Stimulated activated naive CD8-positive, alpha-beta T cell treated with anti-CD3 and anti-CD28 coated beads, Interleukin-15, amount 100 ng/mL, for 72 hours (primary cell): ENCODE data around the gene SUCLG2.

ENCODE experiments used
- ATAC-seq: fragments of 150-1000 bp; cut with Tn5 transposase; 2 replicates; pipeline ENCODE4 v1.10.0; 2021; ENCODE audit warnings: mild to moderate bottlenecking, moderate library complexity
- DNase-seq, 2 donors: peaks; one replicate each; pipeline ENCODE4 v3.0.0; 2021 to 2022
- H3K27ac Mint-ChIP-seq, 2 donors: one replicate each; pipeline ENCODE4 v1.8.0; 2022; ENCODE audit warnings: mild to moderate bottlenecking in 2 of 2, mixed read lengths in 2 of 2, moderate library complexity in 2 of 2
- H3K27me3 Mint-ChIP-seq: one replicate; pipeline ENCODE4 v1.8.0; 2022; ENCODE audit warnings: mixed read lengths
- H3K4me1 Mint-ChIP-seq: one replicate; pipeline ENCODE4 v1.8.0; 2022; ENCODE audit warnings: mild to moderate bottlenecking, mixed read lengths
- H3K4me3 Mint-ChIP-seq, 2 donors: one replicate each; pipeline ENCODE4 v1.8.0; 2022; ENCODE audit warnings: mild to moderate bottlenecking in 2 of 2, mixed read lengths in 2 of 2, moderate library complexity in 1 of 2
- H3K9me3 Mint-ChIP-seq, 2 donors: one replicate each; pipeline ENCODE4 v1.8.0; 2022; ENCODE audit warnings: mixed read lengths in 2 of 2

Gene SUCLG2

DNA sequence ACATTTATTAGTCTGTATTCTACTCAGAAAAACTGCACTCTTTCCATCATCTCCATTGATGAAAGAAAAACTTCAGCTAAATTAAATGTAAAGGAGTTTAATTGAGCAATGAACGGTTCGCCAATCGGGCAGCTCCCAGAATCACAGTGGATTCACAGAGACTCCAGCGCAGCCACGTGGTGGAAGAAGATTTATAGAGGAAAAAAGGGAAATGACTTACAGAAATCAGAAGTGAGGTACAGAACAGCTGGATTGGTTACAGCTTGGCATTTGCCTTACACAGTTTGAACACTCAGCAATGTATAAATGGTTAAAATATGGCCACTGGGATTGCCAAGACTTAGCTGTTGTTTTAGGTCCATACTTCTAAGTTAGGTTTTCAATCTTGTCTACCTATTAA is 2.8 kb upstream of the SUCLG2 start:
- no peaks in the 10 kb centered on the region for H3K27me3 Mint-ChIP-seq
- DNase-seq (no peak), ATAC-seq (no peak)
- peaks cover 43% of the 10 kb centered on the region for H3K4me1 Mint-ChIP-seq
- peaks cover 13 to 19% of the 10 kb centered on the region in 2 donors for H3K9me3 Mint-ChIP-seq
- no peak overlapping the region for H3K27ac Mint-ChIP-seq
- H3K4me3 Mint-ChIP-seq: no peak overlapping the region

DNA sequence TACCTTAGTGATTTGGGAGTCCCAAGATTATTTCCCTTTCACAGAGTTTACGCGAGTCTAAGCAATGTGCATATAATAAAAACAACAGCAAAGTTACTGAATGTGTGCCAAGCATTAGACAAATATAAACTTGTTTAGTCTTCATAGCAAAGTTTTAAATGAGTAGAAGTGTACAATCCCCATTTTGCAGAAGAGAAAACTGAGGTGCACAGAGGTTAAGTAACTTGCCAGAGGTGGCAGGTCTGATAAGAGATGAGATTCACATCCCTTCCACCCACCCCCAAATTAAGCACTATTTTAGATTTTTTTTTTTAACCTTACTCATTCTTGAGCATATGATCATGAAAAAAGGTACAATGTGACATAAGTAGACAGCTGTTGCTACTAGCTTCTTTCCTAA is 2.2 kb upstream of the SUCLG2 start:
- ATAC-seq: no peak
- peaks cover 46% of the 10 kb centered on the region for H3K4me1 Mint-ChIP-seq
- H3K27ac Mint-ChIP-seq: no peak overlapping the region

DNA sequence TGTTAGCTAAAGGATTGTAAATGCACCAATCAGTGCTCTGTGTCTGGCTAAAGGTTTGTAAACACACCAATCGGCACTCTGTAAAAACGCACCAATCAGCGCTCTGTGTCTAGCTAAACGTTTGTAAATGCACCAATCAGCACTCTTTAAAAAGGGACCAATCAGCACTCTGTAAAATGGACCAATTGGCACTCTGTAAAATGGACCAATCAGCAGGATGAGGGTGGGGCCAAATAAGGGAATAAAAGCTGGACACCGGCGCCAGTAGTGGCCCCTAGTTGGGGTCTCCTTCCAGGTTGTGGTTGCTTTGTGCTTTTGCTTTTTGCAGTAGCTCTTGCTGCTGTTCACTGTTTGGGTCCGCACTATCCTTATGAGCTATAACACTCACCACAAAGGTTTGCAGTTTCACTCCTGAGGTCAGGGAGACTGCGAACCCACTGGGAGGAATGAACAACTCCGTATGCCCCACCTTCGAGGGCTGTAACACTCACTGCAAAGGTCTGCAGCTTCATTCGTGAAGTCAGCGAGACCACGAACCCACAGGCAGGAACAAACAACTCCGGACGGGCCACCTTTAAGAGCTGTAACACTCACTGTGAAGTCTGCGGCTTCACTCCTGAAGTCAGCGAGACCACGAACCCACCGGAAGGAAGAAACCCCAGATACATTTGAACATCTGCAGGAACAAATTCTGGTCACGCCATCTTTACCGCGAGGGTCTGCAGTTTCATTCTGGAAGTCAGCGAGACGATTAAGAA is 1.1 kb upstream of the SUCLG2 start:
- Mint-ChIP-seq H3K4me1 (peaks cover 51% of the 10 kb centered on the region), H3K9me3 (peaks cover 13 to 19% of the 10 kb centered on the region in 2 donors), H3K27me3 (no peaks in the 10 kb centered on the region), H3K4me3 (peak overlapping the region; percentile 80 to 84), H3K27ac (peak overlapping the region; percentile 94 to 97)
- DNase-seq (peak; percentile 79 to 91), ATAC-seq (peak; percentile 91)

More for the DNA sequence above, 2.2 kb upstream of the SUCLG2 start:
- DNase-seq: no peak
- Mint-ChIP-seq H3K9me3 (peaks cover 13 to 19% of the 10 kb centered on the region in 2 donors), H3K4me3 (no peak overlapping the region), H3K27me3 (no peaks in the 10 kb centered on the region)

GRCh38 chr3:67654844-67655177 is 399 bp upstream of the SUCLG2 start:
- peak overlapping the region; percentile 94 to 97 for H3K27ac Mint-ChIP-seq
- no peak for ATAC-seq
- peaks cover 57% of the 10 kb centered on the region for H3K4me1 Mint-ChIP-seq
- no peaks in the 10 kb centered on the region for H3K27me3 Mint-ChIP-seq
- H3K9me3 Mint-ChIP-seq: peaks cover 13 to 19% of the 10 kb centered on the region in 2 donors
- DNase-seq: no peak
- H3K4me3 Mint-ChIP-seq: peak overlapping the region; percentile 80 to 84

DNA sequence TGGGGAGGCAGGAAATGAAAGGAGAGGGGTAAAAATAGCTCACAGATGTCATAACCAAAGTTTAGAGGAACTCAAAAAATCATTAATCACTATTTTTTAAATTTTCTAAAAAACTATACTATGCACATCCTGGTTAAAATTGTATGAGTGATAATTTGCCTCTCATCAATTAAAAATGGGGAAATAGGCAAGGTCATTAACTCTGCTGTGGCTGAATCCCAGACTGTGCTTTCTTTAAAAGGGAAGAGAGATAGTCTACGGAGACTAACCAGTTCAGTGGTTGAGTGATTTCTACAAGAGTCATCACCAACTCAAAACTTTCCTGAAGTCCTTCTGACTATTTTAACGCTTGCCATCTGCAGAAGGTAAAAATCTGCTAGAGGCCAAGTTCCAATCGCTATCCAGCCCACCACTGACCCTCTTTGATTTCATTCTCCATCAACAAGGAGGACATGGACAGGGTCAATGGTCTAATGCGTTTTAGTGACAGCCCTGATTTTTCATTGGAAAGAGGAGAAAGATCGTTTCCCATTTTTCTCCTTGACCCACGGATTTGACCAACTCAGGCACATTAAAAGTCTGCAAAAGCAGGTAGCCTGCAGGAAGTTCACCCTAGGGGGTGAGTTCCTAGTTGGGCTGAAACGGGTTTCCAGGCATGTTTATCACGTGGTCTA is 850 bp downstream of the SUCLG2 start:
- DNase-seq (no peak), ATAC-seq (no peak)
- peaks cover 63% of the 10 kb centered on the region for H3K4me1 Mint-ChIP-seq
- H3K27ac Mint-ChIP-seq: peak overlapping the region; percentile 64 to 94
- peak overlapping the region; percentile 80 to 84 for H3K4me3 Mint-ChIP-seq
- H3K27me3 Mint-ChIP-seq: no peaks in the 10 kb centered on the region
- peaks cover 13 to 19% of the 10 kb centered on the region in 2 donors for H3K9me3 Mint-ChIP-seq

DNA sequence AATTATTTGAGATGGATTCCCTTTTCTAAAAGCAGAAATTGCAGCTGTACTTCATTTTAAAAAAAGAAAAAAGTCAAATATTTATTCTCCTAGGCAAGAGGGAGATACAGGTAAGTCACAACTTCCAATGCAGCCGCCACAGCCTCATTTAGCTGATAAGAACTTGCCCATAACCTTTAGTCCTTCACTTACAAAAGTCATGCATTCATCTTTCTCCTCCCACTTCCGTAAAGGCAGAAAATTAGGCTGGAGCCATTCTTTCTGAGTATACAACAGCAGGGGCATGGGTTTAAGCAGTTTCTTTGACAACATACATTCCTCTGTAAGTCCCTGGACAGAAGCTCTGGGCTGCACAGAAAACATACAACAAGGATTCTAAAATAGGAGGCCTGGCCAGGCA is 4.3 kb downstream of the SUCLG2 start:
- no peak for DNase-seq

DNA sequence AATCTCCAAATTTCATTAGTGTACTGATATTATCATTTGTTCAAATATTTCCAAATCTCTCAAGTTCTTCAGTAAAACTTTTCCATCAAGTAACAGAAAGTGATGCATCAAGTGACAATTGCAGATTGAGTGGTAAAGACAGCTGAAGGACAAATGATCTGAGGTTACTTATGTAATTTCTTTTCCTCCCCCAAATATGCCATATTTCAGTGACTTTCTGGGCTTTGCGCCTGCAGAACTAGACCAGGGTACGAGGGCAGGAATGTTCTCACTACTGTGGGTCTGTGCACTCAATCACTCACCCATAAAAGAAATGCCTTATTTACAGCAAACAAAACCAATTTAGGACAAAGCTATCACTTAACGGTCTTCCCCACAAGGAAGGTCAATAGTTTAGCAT is 4.7 kb downstream of the SUCLG2 start:
- DNase-seq: no peak
- Mint-ChIP-seq H3K27me3 (no peaks in the 10 kb centered on the region), H3K27ac (no peak overlapping the region), H3K4me3 (no peak overlapping the region), H3K4me1 (peaks cover 57% of the 10 kb centered on the region), H3K9me3 (no peaks in the 10 kb centered on the region)
- no peak for ATAC-seq

More for the DNA sequence above, 4.3 kb downstream of the SUCLG2 start:
- Mint-ChIP-seq H3K4me3 (no peak overlapping the region), H3K9me3 (no peaks in the 10 kb centered on the region), H3K27me3 (no peaks in the 10 kb centered on the region), H3K4me1 (peaks cover 57% of the 10 kb centered on the region), H3K27ac (no peak overlapping the region)
- no peak for ATAC-seq

- Mint-ChIP-seq H3K4me1 (peaks cover 66% of the 10 kb centered on the region), H3K27me3 (no peaks in the 10 kb centered on the region), H3K27ac (no peak overlapping the region), H3K9me3 (no peaks in the 10 kb centered on the region), H3K4me3 (no peak overlapping the region)
- DNase-seq: no peak
- no peak for ATAC-seq
These were observed 5.7 kb downstream of the SUCLG2 start for GRCh38 chr3:67648701-67649100.

DNA sequence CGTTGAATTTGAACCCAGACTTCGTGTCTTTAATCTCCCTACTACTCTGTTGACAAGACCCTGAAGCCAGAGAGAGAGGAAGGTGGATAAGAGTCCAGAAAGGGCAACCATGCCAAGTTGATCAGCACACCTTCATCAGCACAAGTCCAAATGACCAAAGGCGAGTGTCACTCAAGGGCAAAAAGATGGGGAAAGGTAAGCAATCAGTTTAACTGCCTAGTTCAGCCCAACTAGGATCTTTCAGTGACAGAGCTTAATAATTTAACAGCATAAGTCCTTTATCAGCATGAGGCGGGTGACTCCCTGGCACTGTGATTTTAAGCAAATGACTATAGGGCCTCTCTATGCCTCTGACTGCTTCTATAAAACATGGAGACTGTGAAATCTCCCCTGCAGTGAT is 6.2 kb downstream of the SUCLG2 start:
- Mint-ChIP-seq H3K27me3 (no peaks in the 10 kb centered on the region), H3K4me1 (peaks cover 70% of the 10 kb centered on the region), H3K27ac (no peak overlapping the region), H3K4me3 (no peak overlapping the region), H3K9me3 (no peaks in the 10 kb centered on the region)
- DNase-seq (no peak), ATAC-seq (no peak)

DNA sequence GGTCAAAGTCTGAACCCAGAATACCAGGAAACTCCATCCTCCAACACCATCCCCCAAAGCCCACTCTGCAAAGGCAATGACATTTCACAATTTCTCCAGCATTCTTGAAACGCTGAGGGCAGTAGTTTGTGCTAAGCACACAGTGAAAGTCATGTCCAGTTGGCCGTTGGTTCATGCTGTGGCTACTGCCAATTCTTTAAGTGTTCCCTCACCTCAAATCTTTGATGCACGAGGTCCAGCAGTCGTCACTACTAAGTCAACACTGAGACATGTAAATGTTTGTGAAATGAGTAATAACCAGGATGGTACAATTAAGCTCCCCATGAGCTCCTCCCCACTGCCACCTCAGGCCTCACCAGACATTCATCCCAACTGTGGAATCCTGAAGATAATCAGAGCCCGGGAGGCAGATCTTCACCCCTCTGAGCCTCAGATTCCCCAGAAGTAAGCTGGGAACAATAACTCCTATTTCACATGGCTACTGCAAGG is 7.0 kb downstream of the SUCLG2 start:
- Mint-ChIP-seq H3K4me3 (no peak overlapping the region), H3K4me1 (peaks cover 62% of the 10 kb centered on the region), H3K9me3 (no peaks in the 10 kb centered on the region), H3K27me3 (no peaks in the 10 kb centered on the region), H3K27ac (no peak overlapping the region)
- ATAC-seq: no peak
- DNase-seq: no peak

- H3K4me3 Mint-ChIP-seq: no peak overlapping the region
These were observed 7.7 kb downstream of the SUCLG2 start for GRCh38 chr3:67646586-67647234.

DNA sequence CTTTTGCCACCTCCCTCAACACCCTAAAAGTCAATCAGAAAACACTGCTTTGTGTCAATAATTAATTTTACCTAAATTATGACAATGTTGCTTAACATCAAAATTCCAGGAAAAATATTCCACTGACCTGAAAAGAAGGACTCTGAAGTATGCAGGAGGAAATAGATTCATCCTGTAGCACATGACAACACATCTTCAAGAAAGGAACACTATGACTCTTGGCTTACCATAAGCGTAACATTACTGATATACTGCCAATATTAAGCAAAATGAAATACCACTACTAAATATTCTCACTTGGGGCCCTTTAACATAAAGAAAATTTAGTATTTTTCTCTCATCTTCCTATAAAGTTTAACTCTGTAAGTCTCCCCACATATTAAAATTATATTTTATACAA is 9.6 kb downstream of the SUCLG2 start:
- ATAC-seq (no peak), DNase-seq (no peak)
- Mint-ChIP-seq H3K4me3 (no peak overlapping the region), H3K4me1 (peaks cover 59% of the 10 kb centered on the region), H3K9me3 (no peaks in the 10 kb centered on the region), H3K27me3 (no peaks in the 10 kb centered on the region), H3K27ac (no peak overlapping the region)

More at GRCh38 chr3:67646586-67647234, 7.7 kb downstream of the SUCLG2 start:
- no peak for DNase-seq
- no peaks in the 10 kb centered on the region for H3K27me3 Mint-ChIP-seq
- peaks cover 59% of the 10 kb centered on the region for H3K4me1 Mint-ChIP-seq
- ATAC-seq: no peak
- H3K27ac Mint-ChIP-seq: no peak overlapping the region
- H3K9me3 Mint-ChIP-seq: no peaks in the 10 kb centered on the region

DNA sequence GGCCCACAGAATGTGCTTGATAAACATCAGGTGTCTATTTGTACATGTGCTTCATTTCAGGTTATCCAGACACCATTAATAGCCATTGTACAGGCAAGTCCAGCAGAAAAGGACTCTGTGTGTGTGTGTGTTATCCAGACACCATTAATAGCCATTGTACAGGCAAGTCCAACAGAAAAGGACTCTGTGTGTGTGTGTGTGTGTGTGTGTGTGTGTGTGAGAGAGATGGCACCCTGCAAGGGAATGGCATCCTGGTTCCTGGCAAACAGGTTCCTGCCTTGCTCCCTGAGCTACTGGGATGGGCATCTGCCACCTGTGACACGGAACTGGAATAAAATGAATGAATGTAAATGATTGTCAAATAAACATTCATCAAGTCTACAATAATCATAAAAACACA is 11.7 kb downstream of the SUCLG2 start:
- ATAC-seq (no peak), DNase-seq (no peak)
- Mint-ChIP-seq H3K9me3 (no peaks in the 10 kb centered on the region), H3K27ac (peak overlapping the region in 1 of 2 donors; percentile 23), H3K4me3 (no peak overlapping the region), H3K4me1 (peaks cover 63% of the 10 kb centered on the region), H3K27me3 (no peaks in the 10 kb centered on the region)

DNA sequence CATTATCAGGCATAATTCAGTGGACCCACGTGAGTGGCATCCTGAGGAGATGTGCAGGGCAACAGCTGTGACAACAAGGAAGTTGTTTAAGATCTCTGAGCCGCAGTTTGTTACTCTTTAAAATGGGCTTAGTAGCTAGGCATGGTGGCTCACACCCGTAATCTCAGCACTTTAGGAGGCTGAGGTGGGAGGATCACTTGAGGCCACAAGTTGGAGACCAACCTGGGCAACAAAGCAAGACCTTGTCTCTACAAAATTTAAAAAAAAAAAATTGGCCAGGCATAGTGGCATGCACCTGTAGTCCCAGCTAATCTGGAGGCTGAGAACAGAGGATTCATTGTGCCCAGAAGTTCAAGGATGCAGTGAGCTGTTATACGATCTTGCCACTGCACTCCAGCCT is 12.2 kb downstream of the SUCLG2 start:
- no peak overlapping the region for H3K4me3 Mint-ChIP-seq
- no peak overlapping the region for H3K27ac Mint-ChIP-seq
- DNase-seq: no peak
- no peaks in the 10 kb centered on the region for H3K9me3 Mint-ChIP-seq
- ATAC-seq: no peak
- peaks cover 66% of the 10 kb centered on the region for H3K4me1 Mint-ChIP-seq
- H3K27me3 Mint-ChIP-seq: no peaks in the 10 kb centered on the region

GRCh38 chr3:67641451-67641850 is 13.0 kb downstream of the SUCLG2 start:
- Mint-ChIP-seq H3K27ac (no peak overlapping the region), H3K27me3 (no peaks in the 10 kb centered on the region), H3K9me3 (no peaks in the 10 kb centered on the region), H3K4me3 (no peak overlapping the region), H3K4me1 (peaks cover 71% of the 10 kb centered on the region)
- peak in 1 of 2 donors; percentile 23 for DNase-seq
- ATAC-seq: peak; percentile 99
